Smooth muscle cell (in vitro differentiated cells): ENCODE results near the gene URI1. TPM values are rescaled to one million over a fixed set of nuclear protein-coding genes. Genes with fewer than 3 reads are reported as not detected.

ENCODE experiments used
- DNase-seq: peaks from one replicate; lab custom pipeline; 2025; ENCODE audit not compliant: unreplicated experiment; lab: John Stamatoyannopoulos, UW
- H2AFZ ChIP-seq: fragments of 200-600 bp; sonication (generic); 2 replicates; pipeline ENCODE4 v1.6.0; 2016; ENCODE audit warnings: antibody characterized with exemption, low read depth, mild to moderate bottlenecking
- H3F3A ChIP-seq: fragments of 200-600 bp; sonication (generic); 2 replicates; pipeline ENCODE4 v1.6.0; 2017; ENCODE audit warnings: antibody characterized with exemption, low read depth
- H3K27ac ChIP-seq: fragments of 200-600 bp; sonication (generic); 2 replicates; pipeline ENCODE4 v1.5.1; 2016; ENCODE audit warnings: low read depth, mild to moderate bottlenecking
- H3K27me3 ChIP-seq: fragments of 200-600 bp; sonication (generic); 2 replicates; pipeline ENCODE4 v1.6.1; 2016; ENCODE audit warnings: low read depth, mild to moderate bottlenecking
- H3K36me3 ChIP-seq: fragments of 200-600 bp; sonication (generic); 2 replicates; pipeline ENCODE4 v1.5.1; 2016; ENCODE audit warnings: low read depth
- H3K4me1 ChIP-seq: fragments of 200-600 bp; sonication (generic); 2 replicates; pipeline ENCODE4 v1.5.1; 2016; ENCODE audit warnings: low read depth
- H3K4me2 ChIP-seq: fragments of 200-600 bp; sonication (generic); 2 replicates; pipeline ENCODE4 v1.6.0; 2016; ENCODE audit warnings: mild to moderate bottlenecking
- H3K4me3 ChIP-seq: fragments of 200-600 bp; sonication (generic); 2 replicates; pipeline ENCODE4 v1.5.1; 2016; ENCODE audit warnings: mild to moderate bottlenecking
- H3K79me2 ChIP-seq: fragments of 200-600 bp; sonication (generic); 2 replicates; pipeline ENCODE4 v1.6.0; 2016; ENCODE audit warnings: low read depth, mild to moderate bottlenecking
- H3K9ac ChIP-seq: fragments of 200-600 bp; sonication (generic); 2 replicates; pipeline ENCODE4 v1.6.0; 2016; ENCODE audit warnings: low read depth
- H3K9me3 ChIP-seq: fragments of 200-600 bp; sonication (generic); replicated peaks from 2 replicates; pipeline ENCODE4 v1.5.1; 2016; ENCODE audit warnings: low read depth
- H4K20me1 ChIP-seq: fragments of 200-600 bp; sonication (generic); 2 replicates; pipeline ENCODE4 v1.6.0; 2016; ENCODE audit warnings: low read depth
- WGBS: methylation state at CpG from one replicate; pipeline ENCODE4 v1.1.7; 2016; ENCODE audit warnings: low lambda C conversion rate; 5-methylcytosine and 5-hydroxymethylcytosine counted together
- polyA plus RNA-seq: library from polyadenylated mRNA; unstranded; fragments of >200 nt; fragmentation: Nextera tagmentation; extraction: Ambion mirVana; gene quantifications from 2 replicates; pipeline ENCODE4 v1.2.1, GENCODE V29; 2016
- total RNA-seq: library from RNA; depleted of rRNA; stranded (reverse); fragments of >200 nt; gene quantifications from 2 replicates; pipeline ENCODE4 v1.2.3, GENCODE V29; 2014
- TF ChIP-seq, protein P1 (sequence below): fragments of 200-600 bp; sonication (generic); IDR thresholded peaks from 2 replicates; pipeline ENCODE4 v1.5.1; 2017; ENCODE audit warnings: borderline replicate concordance, mild to moderate bottlenecking, antibody characterized with exemption; ENCODE audit not compliant: insufficient read depth, poor library complexity, severe bottlenecking

Gene URI1
- total and polyA plus RNA-seq, 2 experiments from 2014 or later = 39.3 to 47.6 TPM

DNA sequence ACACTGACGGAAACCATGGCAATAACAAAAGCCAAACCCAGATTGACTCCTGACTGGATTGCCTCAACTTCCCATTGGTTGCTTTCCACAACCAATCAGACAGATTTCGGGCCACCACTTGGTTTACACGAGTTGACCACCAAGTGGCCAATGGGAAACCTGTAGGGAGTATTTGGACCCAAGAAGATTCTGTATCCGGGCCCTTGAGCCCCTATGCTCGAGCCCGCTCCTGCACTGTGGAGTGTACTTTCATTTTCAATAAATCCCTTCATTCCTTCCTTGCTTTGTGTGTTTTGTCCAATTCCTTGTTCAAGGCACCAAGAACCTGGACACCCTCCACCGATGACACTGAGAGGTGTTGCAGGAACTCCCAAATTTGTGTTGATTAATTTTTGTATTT, 24.1 kb upstream of the URI1 start:
- H3K27ac ChIP-seq = no peak overlapping the region
- no peaks in the 10 kb centered on the region for H3F3A ChIP-seq
- no peaks in the 10 kb centered on the region for H3K79me2 ChIP-seq
- peaks cover 4% of the 10 kb centered on the region for H3K27me3 ChIP-seq
- no peak for DNase-seq
- H3K4me1 ChIP-seq = no peaks in the 10 kb centered on the region
- H3K36me3 ChIP-seq = no peaks in the 10 kb centered on the region
- H3K4me2 ChIP-seq = no peak overlapping the region
- no peak overlapping the region for H2AFZ ChIP-seq
- TF ChIP-seq, protein P1, sequence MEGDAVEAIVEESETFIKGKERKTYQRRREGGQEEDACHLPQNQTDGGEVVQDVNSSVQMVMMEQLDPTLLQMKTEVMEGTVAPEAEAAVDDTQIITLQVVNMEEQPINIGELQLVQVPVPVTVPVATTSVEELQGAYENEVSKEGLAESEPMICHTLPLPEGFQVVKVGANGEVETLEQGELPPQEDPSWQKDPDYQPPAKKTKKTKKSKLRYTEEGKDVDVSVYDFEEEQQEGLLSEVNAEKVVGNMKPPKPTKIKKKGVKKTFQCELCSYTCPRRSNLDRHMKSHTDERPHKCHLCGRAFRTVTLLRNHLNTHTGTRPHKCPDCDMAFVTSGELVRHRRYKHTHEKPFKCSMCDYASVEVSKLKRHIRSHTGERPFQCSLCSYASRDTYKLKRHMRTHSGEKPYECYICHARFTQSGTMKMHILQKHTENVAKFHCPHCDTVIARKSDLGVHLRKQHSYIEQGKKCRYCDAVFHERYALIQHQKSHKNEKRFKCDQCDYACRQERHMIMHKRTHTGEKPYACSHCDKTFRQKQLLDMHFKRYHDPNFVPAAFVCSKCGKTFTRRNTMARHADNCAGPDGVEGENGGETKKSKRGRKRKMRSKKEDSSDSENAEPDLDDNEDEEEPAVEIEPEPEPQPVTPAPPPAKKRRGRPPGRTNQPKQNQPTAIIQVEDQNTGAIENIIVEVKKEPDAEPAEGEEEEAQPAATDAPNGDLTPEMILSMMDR = no peak
- no peaks in the 10 kb centered on the region for H3K9me3 ChIP-seq
- H4K20me1 ChIP-seq = no peaks in the 10 kb centered on the region
- no peak overlapping the region for H3K4me3 ChIP-seq
- H3K9ac ChIP-seq = no peak overlapping the region
- WGBS = 88% methylated on average over 7 of the region's 7 CpGs

DNA sequence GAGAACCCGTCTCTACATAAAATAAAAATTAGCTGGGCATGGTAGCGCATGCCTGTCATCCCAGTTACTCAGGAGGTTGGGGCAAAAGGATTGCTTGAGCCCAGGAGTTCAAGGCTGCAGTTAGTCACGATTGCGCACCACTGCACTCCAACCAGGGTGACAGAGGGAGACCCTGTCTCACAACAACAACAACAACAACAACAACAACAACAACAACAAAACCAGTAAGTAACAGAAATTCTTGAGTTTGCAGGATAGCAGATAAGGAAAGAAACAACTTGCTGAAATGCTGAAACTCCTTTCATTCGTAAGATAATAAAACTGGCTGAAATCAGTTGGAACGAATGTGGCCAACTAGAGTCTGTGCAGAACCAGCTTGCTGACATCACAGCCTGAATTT, 23.1 kb upstream of the URI1 start:
- DNase-seq = no peak
- H3F3A ChIP-seq = no peaks in the 10 kb centered on the region
- no peak overlapping the region for H3K9ac ChIP-seq
- no peaks in the 10 kb centered on the region for H4K20me1 ChIP-seq
- no peak overlapping the region for H3K4me3 ChIP-seq
- no peaks in the 10 kb centered on the region for H3K4me1 ChIP-seq
- H2AFZ ChIP-seq = no peak overlapping the region
- TF ChIP-seq, protein P1 = no peak
- no peaks in the 10 kb centered on the region for H3K36me3 ChIP-seq
- H3K4me2 ChIP-seq = no peak overlapping the region
- H3K27me3 ChIP-seq = no peaks in the 10 kb centered on the region
- no peaks in the 10 kb centered on the region for H3K79me2 ChIP-seq
- no peak overlapping the region for H3K27ac ChIP-seq
- no peaks in the 10 kb centered on the region for H3K9me3 ChIP-seq
- WGBS = 88% methylated on average over 6 of the region's 6 CpGs

DNA sequence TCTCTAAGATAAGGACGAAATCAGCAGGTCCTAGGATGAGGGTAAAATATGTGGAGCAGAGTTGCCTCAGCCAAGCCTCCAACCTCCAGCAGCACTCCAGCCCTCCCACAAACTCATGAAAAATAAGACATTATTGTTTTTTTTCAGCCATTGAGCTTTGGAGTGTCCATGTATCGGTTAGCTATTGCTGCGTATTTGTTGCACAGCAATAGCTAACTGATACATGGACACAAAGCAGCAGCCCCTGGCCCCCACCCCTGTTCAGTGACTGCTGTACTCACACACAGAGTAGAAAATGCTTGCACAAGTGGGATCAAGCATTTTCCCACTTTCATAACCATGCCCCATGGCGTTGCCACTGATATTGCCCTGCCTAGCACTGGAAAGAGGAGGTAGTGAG, 19.1 kb upstream of the URI1 start:
- no peak overlapping the region for H3K27ac ChIP-seq
- H4K20me1 ChIP-seq = no peaks in the 10 kb centered on the region
- H3K79me2 ChIP-seq = no peaks in the 10 kb centered on the region
- no peaks in the 10 kb centered on the region for H3K36me3 ChIP-seq
- H3F3A ChIP-seq = no peaks in the 10 kb centered on the region
- TF ChIP-seq, protein P1 = no peak
- H3K4me3 ChIP-seq = no peak overlapping the region
- DNase-seq = no peak
- no peak overlapping the region for H2AFZ ChIP-seq
- H3K4me2 ChIP-seq = no peak overlapping the region
- no peaks in the 10 kb centered on the region for H3K4me1 ChIP-seq
- no peaks in the 10 kb centered on the region for H3K27me3 ChIP-seq
- H3K9me3 ChIP-seq = no peaks in the 10 kb centered on the region
- WGBS = 97% methylated on average over 4 of the region's 4 CpGs
- no peak overlapping the region for H3K9ac ChIP-seq

DNA sequence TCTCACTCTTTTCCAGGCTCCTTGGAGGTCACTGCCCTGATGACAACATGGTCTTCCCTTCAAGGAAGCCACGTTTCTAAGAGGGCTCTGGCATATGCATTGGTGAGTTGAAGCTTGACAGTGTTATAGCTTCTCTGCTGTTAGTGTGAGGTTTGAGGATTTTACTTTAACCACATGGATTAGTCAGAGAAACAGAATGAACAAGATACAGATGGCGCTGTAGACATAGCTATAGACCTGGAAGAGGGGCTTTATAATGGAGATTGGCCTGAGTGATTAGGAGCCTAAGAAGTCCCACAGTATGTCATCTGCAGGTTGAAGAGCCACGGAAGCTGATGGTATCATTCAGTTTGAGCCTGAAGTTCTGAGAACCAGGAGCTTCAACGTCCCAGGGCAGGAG, 18.4 kb upstream of the URI1 start:
- DNase-seq = no peak
- Histone ChIP-seq H3K79me2 (no peaks in the 10 kb centered on the region), H3F3A (no peaks in the 10 kb centered on the region), H3K27ac (no peak overlapping the region), H3K27me3 (no peaks in the 10 kb centered on the region), H3K4me2 (no peak overlapping the region), H4K20me1 (no peaks in the 10 kb centered on the region), H3K4me3 (no peak overlapping the region), H3K36me3 (no peaks in the 10 kb centered on the region), H3K9ac (no peak overlapping the region), H3K4me1 (no peaks in the 10 kb centered on the region), H3K9me3 (no peaks in the 10 kb centered on the region), H2AFZ (no peak overlapping the region)
- 49% methylated on average over 4 of the region's 4 CpGs for WGBS
- TF ChIP-seq, protein P1 = no peak
